H9 (cell line): ENCODE measurements around the gene TNRC18. TPM values are rescaled to one million over a fixed set of nuclear protein-coding genes. Genes with fewer than 3 reads are reported as not detected.

ENCODE experiments used
- DNase-seq: peaks from one replicate; pipeline ENCODE4 v3.0.0-alpha.2; 2017
- H2AFZ ChIP-seq: one replicate; pipeline ENCODE4 v1.6.1; 2013; ENCODE audit warnings: mild to moderate bottlenecking, low read length, control low read depth, moderate library complexity
- H2AK5ac ChIP-seq: 2 replicates; pipeline ENCODE4 v1.6.1; 2013; ENCODE audit warnings: low read length, control low read depth, mixed read lengths; ENCODE audit not compliant: insufficient read length
- H2BK120ac ChIP-seq: one replicate; pipeline ENCODE4 v1.6.1; 2013; ENCODE audit warnings: low read depth, mild to moderate bottlenecking, low read length, control low read depth, inconsistent platforms; ENCODE audit not compliant: poor library complexity, severe bottlenecking
- H2BK12ac ChIP-seq: 2 replicates; pipeline ENCODE4 v1.6.1; 2013; ENCODE audit warnings: low read length, control low read depth, mixed read lengths, low read depth; ENCODE audit not compliant: insufficient read length
- H2BK15ac ChIP-seq: 2 replicates; pipeline ENCODE4 v1.6.1; 2013; ENCODE audit warnings: low read depth, low read length, control low read depth
- H2BK20ac ChIP-seq: one replicate; pipeline ENCODE4 v1.6.1; 2013; ENCODE audit warnings: low read depth, mild to moderate bottlenecking, low read length, control low read depth, inconsistent platforms; ENCODE audit not compliant: poor library complexity, severe bottlenecking
- H2BK5ac ChIP-seq: 2 replicates; pipeline ENCODE4 v1.6.1; 2013; ENCODE audit warnings: low read length, control low read depth, mixed read lengths; ENCODE audit not compliant: insufficient read length
- H3K14ac ChIP-seq: 2 replicates; pipeline ENCODE4 v1.6.1; 2013; ENCODE audit warnings: low read length, control low read depth; ENCODE audit not compliant: insufficient read depth
- H3K18ac ChIP-seq: 2 replicates; pipeline ENCODE4 v1.6.1; 2013; ENCODE audit warnings: low read depth, mild to moderate bottlenecking, mixed read lengths, low read length, control low read depth; ENCODE audit not compliant: insufficient read length
- H3K23ac ChIP-seq: 2 replicates; pipeline ENCODE4 v1.6.1; 2013; ENCODE audit warnings: low read length, control low read depth, mixed read lengths, low read depth; ENCODE audit not compliant: insufficient read length
- H3K23me2 ChIP-seq: 2 replicates; pipeline ENCODE4 v1.6.1; 2013; ENCODE audit warnings: low read depth, mild to moderate bottlenecking, mixed read lengths, low read length, control low read depth; ENCODE audit not compliant: insufficient read length, poor library complexity, severe bottlenecking
- H3K27ac ChIP-seq: 2 replicates; pipeline ENCODE4 v1.5.1; 2013; ENCODE audit warnings: low read length, control low read depth, mixed read lengths, low read depth; ENCODE audit not compliant: insufficient read length
- H3K27me3 ChIP-seq: 2 replicates; pipeline ENCODE4 v1.6.1; 2013; ENCODE audit warnings: low read length, control low read depth, inconsistent platforms; ENCODE audit not compliant: insufficient read depth
- H3K4ac ChIP-seq: 2 replicates; pipeline ENCODE4 v1.6.1; 2013; ENCODE audit warnings: low read depth, mild to moderate bottlenecking, control low read depth, inconsistent platforms, low read length, moderate library complexity
- H3K4me1 ChIP-seq: 2 replicates; pipeline ENCODE4 v1.6.1; 2013; ENCODE audit warnings: low read length, control low read depth, inconsistent platforms; ENCODE audit not compliant: insufficient read depth
- H3K4me2 ChIP-seq: 2 replicates; pipeline ENCODE4 v1.6.1; 2013; ENCODE audit warnings: low read length, control low read depth, mixed read lengths; ENCODE audit not compliant: insufficient read length, insufficient read depth
- H3K56ac ChIP-seq: 2 replicates; pipeline ENCODE4 v1.6.1; 2013; ENCODE audit warnings: low read depth, mild to moderate bottlenecking, mixed read lengths, low read length, control low read depth; ENCODE audit not compliant: insufficient read length
- H3K79me1 ChIP-seq: 2 replicates; pipeline ENCODE4 v1.6.1; 2013; ENCODE audit warnings: low read depth, mild to moderate bottlenecking, moderate library complexity, low read length, control low read depth, inconsistent platforms; ENCODE audit not compliant: insufficient read depth, poor library complexity, severe bottlenecking
- H3K79me2 ChIP-seq: 2 replicates; pipeline ENCODE4 v1.6.1; 2013; ENCODE audit warnings: low read length, control low read depth, inconsistent platforms; ENCODE audit not compliant: insufficient read depth
- H3K9ac ChIP-seq: 2 replicates; pipeline ENCODE4 v1.6.1; 2013; ENCODE audit warnings: low read length, control low read depth, mixed read lengths; ENCODE audit not compliant: insufficient read length; ENCODE audit errors: extremely low read depth
- H3K9me3 ChIP-seq: one replicate; pipeline ENCODE4 v1.6.1; 2013; ENCODE audit warnings: low read depth, low read length, inconsistent platforms; ENCODE audit not compliant: control insufficient read depth
- H3T11ph ChIP-seq: one replicate; pipeline ENCODE4 v1.6.1; 2013; ENCODE audit warnings: mild to moderate bottlenecking, low read length, control low read depth, inconsistent platforms
- H4K20me1 ChIP-seq: one replicate; pipeline ENCODE4 v1.6.1; 2013; ENCODE audit not compliant: control insufficient read depth, insufficient read length, insufficient read depth
- H4K5ac ChIP-seq: 2 replicates; pipeline ENCODE4 v1.6.1; 2013; ENCODE audit warnings: low read depth, mild to moderate bottlenecking, mixed read lengths, low read length, control low read depth; ENCODE audit not compliant: insufficient read length
- H4K8ac ChIP-seq: replicated peaks from 2 replicates; pipeline ENCODE4 v1.6.1; 2013; ENCODE audit warnings: low read length, control low read depth, mixed read lengths, low read depth; ENCODE audit not compliant: insufficient read length
- H4K91ac ChIP-seq: 2 replicates; pipeline ENCODE4 v1.6.1; 2013; ENCODE audit warnings: low read depth, mild to moderate bottlenecking, moderate library complexity, mixed read lengths, low read length, control low read depth; ENCODE audit not compliant: insufficient read length
- H3K27ac Mint-ChIP-seq, 3 experiments: 2 replicates in 2 of 3; 3 replicates in 1 of 3; pipeline ENCODE4 v1.8.0; 2020 to 2021; ENCODE audit warnings: mixed read lengths in 3 of 3, mild to moderate bottlenecking in 1 of 3, moderate library complexity in 1 of 3
- H3K27me3 Mint-ChIP-seq: 2 replicates; pipeline ENCODE4 v1.8.0; 2021; ENCODE audit warnings: low read depth, mild to moderate bottlenecking, moderate library complexity, mixed read lengths
- H3K36me3 Mint-ChIP-seq, 3 experiments: 2 replicates in 2 of 3; 3 replicates in 1 of 3; pipeline ENCODE4 v1.8.0; 2020 to 2021; ENCODE audit warnings: low read depth in 3 of 3, mixed read lengths in 3 of 3; ENCODE audit not compliant: insufficient read depth in 1 of 3
- H3K4me1 Mint-ChIP-seq, 2 experiments: 2 replicates each; pipeline ENCODE4 v1.8.0; 2020; ENCODE audit warnings: mixed read lengths in 2 of 2
- H3K4me3 Mint-ChIP-seq, 2 experiments: 2 replicates in 1 of 2; 3 replicates in 1 of 2; pipeline ENCODE4 v1.8.0; 2020 to 2021; ENCODE audit warnings: mild to moderate bottlenecking in 2 of 2, mixed read lengths in 2 of 2, moderate library complexity in 1 of 2
- H3K9me3 Mint-ChIP-seq, 2 experiments: 2 replicates in 1 of 2; 3 replicates in 1 of 2; pipeline ENCODE4 v1.8.0; 2020; ENCODE audit warnings: mild to moderate bottlenecking in 2 of 2, mixed read lengths in 2 of 2, moderate library complexity in 1 of 2
- WGBS: extraction: QIAGEN DNeasy Blood & Tissue Kit; methylation state at CpG from one replicate; pipeline ENCODE4 v1.1.7; 2013; ENCODE audit warnings: missing lambda C conversion rate, low lambda C conversion rate, mixed read lengths; ENCODE audit not compliant: insufficient read length; ENCODE audit errors: extremely low coverage; 5-methylcytosine and 5-hydroxymethylcytosine counted together
- total RNA-seq: library from RNA; stranded (reverse); gene quantifications from 2 replicates; pipeline ENCODE4 v1.2.1, GENCODE V29; 2021
- TF ChIP-seq, protein P1 (sequence below): fragments of 200-600 bp; sonication (generic); conservative IDR thresholded peaks from 3 replicates; pipeline ENCODE4 v1.8.0; 2021; ENCODE audit warnings: antibody characterized with exemption, mild to moderate bottlenecking

TNRC18 gene
- total RNA-seq, 1 experiment from 2014 or later = 21.2 TPM

DNA sequence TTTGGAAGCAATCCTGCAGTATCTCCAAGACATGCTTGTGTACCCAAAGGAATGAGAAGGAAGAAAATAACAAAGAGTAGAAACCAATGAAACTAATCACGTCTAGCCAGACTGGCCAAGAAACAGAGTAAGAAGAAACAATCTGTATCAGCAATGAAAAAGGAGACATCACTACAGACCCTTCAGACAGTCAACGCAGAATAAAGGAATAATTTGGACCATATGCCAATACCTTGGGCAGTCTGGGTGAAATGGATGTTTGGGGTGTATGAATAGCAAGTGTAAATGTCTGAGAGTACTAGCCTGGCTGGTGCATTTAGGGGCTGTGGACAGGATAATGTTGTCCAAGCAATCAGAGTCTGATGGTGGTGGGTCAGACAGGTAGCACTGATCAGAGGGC lies 79.8 kb downstream of the TNRC18 start:
- no peak overlapping the region for H3K27ac Mint-ChIP-seq
- Histone ChIP-seq H4K8ac (no peak overlapping the region), H3K27me3 (no peaks in the 10 kb centered on the region; the same call in 1 of the 2 replicates), H2BK20ac (no peak overlapping the region), H2BK5ac (no peak overlapping the region), H3K79me1 (no peaks in the 10 kb centered on the region), H2AFZ (no peak overlapping the region), H3K18ac (no peak overlapping the region), H3K9ac (no peak overlapping the region), H3K79me2 (no peaks in the 10 kb centered on the region), H3K4ac (no peak overlapping the region), H4K5ac (no peak overlapping the region), H2BK12ac (no peak overlapping the region), H4K91ac (no peak overlapping the region), H3K4me2 (no peak overlapping the region), H3K9me3 (no peaks in the 10 kb centered on the region), H3T11ph (no peak overlapping the region), H2BK15ac (no peak overlapping the region), H3K27ac (no peak overlapping the region), H2BK120ac (no peak overlapping the region), H3K23ac (no peak overlapping the region), H3K23me2 (no peaks in the 10 kb centered on the region), H3K4me1 (no peaks in the 10 kb centered on the region), H3K14ac (no peak overlapping the region), H2AK5ac (no peak overlapping the region), H3K56ac (no peak overlapping the region), H4K20me1 (no peaks in the 10 kb centered on the region)
- peaks cover 8 to 34% (median 31%) of the 10 kb centered on the region in 3 experiments for H3K36me3 Mint-ChIP-seq
- peaks cover 6% of the 10 kb centered on the region; the same call in 1 of the 2 replicates for H3K27me3 Mint-ChIP-seq
- DNase-seq = no peak
- no CpG with 5 or more reads among the region's 2 CpGs for WGBS
- peaks cover 27 to 28% of the 10 kb centered on the region in 2 experiments for H3K9me3 Mint-ChIP-seq
- TF ChIP-seq, protein P1, sequence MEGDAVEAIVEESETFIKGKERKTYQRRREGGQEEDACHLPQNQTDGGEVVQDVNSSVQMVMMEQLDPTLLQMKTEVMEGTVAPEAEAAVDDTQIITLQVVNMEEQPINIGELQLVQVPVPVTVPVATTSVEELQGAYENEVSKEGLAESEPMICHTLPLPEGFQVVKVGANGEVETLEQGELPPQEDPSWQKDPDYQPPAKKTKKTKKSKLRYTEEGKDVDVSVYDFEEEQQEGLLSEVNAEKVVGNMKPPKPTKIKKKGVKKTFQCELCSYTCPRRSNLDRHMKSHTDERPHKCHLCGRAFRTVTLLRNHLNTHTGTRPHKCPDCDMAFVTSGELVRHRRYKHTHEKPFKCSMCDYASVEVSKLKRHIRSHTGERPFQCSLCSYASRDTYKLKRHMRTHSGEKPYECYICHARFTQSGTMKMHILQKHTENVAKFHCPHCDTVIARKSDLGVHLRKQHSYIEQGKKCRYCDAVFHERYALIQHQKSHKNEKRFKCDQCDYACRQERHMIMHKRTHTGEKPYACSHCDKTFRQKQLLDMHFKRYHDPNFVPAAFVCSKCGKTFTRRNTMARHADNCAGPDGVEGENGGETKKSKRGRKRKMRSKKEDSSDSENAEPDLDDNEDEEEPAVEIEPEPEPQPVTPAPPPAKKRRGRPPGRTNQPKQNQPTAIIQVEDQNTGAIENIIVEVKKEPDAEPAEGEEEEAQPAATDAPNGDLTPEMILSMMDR = no peak
- H3K4me1 Mint-ChIP-seq = peaks cover 2 to 9% of the 10 kb centered on the region in 2 experiments; a peak in 3 of 4 replicates
- H3K4me3 Mint-ChIP-seq = no peak overlapping the region
